ENCODE measurements around the gene ZFAND5.

ZFAND5 gene

DNA sequence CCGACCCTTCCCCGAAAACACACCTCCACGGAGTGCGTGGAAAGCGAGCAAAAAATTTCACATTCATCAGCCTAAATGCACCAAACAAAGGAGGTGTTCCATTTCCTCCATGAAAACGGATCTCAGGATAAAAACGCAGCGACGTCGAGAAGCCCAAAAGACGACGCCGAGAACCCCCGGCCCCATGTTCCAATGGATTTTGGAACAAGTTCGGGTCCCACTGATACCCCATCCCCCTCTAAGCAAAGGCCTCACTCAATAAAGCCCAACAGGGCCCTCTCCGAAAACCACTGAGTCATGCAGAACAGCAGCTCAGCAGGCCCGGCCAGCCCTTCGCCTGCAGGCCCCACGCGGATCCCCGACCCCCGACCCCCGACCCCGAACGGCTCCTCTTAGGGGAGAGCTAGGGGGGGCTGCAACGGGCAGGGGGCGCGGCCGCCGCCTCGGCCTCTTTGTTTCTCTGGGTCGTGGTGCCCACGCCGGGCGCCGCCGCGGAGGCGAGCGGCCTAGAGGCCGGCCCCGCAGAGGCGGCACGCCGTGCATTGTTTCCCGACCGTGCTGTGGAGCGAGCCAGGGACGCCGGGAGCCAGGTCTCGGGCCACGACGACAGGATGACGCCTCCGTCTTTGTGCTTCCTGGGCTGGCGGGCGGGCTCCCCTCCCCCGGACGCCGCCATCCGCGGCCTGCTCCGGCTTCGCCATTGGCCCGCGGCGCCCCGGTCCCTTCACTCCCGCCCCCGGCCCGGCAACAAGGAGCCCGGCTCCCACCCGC lies 915 bp downstream of the ZFAND5 start:
- DNase-seq (ENCODE audit: low read depth), result peak; percentile 83
- TF ChIP-seq, protein P1, sequence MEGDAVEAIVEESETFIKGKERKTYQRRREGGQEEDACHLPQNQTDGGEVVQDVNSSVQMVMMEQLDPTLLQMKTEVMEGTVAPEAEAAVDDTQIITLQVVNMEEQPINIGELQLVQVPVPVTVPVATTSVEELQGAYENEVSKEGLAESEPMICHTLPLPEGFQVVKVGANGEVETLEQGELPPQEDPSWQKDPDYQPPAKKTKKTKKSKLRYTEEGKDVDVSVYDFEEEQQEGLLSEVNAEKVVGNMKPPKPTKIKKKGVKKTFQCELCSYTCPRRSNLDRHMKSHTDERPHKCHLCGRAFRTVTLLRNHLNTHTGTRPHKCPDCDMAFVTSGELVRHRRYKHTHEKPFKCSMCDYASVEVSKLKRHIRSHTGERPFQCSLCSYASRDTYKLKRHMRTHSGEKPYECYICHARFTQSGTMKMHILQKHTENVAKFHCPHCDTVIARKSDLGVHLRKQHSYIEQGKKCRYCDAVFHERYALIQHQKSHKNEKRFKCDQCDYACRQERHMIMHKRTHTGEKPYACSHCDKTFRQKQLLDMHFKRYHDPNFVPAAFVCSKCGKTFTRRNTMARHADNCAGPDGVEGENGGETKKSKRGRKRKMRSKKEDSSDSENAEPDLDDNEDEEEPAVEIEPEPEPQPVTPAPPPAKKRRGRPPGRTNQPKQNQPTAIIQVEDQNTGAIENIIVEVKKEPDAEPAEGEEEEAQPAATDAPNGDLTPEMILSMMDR (IDR thresholded peaks at IDR 0.05; ENCODE audit: insufficient read depth, low read depth, low read length, missing control alignments), result no peak
- peak overlapping the region; percentile 97 for H3K4me3 ChIP-seq (ENCODE audit: low read depth, low read length)

DNA sequence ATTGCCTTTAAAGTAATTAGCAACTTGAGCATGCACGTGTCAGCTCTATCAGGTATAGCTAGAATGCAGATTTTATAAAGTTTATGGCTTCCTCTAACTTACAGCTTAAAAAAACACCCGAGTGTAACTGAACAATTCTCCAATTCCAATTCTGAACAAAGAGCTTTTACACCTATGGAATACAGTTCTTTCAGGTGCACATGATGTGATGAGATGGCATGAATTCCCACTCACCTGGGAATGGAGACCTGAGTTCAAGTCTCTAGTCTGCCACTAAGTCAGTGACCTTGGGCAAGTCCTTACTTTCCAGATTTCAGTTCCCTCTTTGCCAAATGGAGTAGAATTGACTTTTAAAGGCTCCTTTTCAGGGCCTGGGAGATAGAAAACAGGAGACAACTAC lies 1.8 kb downstream of the ZFAND5 start:
- TF ChIP-seq, protein P1 (IDR thresholded peaks at IDR 0.05; ENCODE audit: insufficient read depth, low read depth, low read length, missing control alignments), result no peak
- peak overlapping the region; percentile 97 for H3K4me3 ChIP-seq (ENCODE audit: low read depth, low read length)
- no peak for DNase-seq (ENCODE audit: low read depth)

GRCh38 chr9:72362680-72363139 lies 2.3 kb downstream of the ZFAND5 start:
- TF ChIP-seq, protein P1 (IDR thresholded peaks at IDR 0.05; ENCODE audit: insufficient read depth, low read depth, low read length, missing control alignments), result no peak
- H3K4me3 ChIP-seq (ENCODE audit: low read depth, low read length), result peak overlapping the region; percentile 97
- peak; percentile 77 for DNase-seq (ENCODE audit: low read depth)

DNA sequence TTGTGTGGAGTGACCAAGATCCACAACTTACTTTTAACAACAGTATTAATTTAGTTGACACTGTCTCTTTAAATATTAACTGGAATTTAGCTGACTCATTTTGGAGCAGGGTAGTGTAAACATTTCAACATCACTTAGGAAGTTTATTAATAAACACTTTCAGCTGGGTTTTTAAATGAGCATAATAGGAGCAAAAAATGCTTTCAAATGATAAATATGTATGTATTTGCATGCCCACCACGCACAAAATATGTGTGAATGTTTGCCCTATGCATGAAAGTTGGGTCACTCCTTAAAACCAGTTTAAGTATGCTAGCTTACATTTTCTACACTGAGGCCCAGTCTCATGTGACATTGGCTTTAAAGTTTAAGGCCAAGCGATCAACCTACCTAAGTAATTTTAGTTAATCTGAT lies 2.9 kb downstream of the ZFAND5 start:
- no peak for DNase-seq (ENCODE audit: low read depth)
- peak overlapping the region; percentile 97 for H3K4me3 ChIP-seq (ENCODE audit: low read depth, low read length)
- TF ChIP-seq, protein P1 (IDR thresholded peaks at IDR 0.05; ENCODE audit: insufficient read depth, low read depth, low read length, missing control alignments), result no peak

DNA sequence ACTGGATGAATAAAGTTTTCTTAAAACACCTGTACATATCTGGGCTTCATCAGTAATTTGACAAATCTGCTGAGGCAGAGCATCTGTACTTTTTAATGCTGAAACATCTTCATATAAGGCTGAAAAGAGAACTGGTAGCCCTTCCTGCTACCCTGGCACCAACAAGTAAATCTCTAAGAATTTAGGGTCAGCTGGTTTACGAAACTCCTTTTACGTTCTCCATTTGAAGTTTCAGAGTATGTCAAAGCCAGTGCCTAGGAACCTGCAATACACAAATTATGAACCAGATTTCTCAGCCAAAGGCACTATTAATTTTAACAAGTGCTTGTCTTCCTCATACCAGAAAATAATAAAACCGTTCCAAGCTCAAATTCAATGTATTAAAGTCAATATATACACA lies 3.8 kb downstream of the ZFAND5 start:
- TF ChIP-seq, protein P1 (IDR thresholded peaks at IDR 0.05; ENCODE audit: insufficient read depth, low read depth, low read length, missing control alignments), result no peak
- peak overlapping the region; percentile 97 for H3K4me3 ChIP-seq (ENCODE audit: low read depth, low read length)
- no peak for DNase-seq (ENCODE audit: low read depth)

- DNase-seq (ENCODE audit: low read depth), result no peak
- TF ChIP-seq, protein P1 (IDR thresholded peaks at IDR 0.05; ENCODE audit: insufficient read depth, low read depth, low read length, missing control alignments), result no peak
- no peak overlapping the region for H3K4me3 ChIP-seq (ENCODE audit: low read depth, low read length)
Observed at GRCh38 chr9:72360324-72360723, 4.7 kb downstream of the ZFAND5 start.

All from GM12865 (cell line).